ENCODE data around the gene FAT4.

The FAT4 gene

DNA sequence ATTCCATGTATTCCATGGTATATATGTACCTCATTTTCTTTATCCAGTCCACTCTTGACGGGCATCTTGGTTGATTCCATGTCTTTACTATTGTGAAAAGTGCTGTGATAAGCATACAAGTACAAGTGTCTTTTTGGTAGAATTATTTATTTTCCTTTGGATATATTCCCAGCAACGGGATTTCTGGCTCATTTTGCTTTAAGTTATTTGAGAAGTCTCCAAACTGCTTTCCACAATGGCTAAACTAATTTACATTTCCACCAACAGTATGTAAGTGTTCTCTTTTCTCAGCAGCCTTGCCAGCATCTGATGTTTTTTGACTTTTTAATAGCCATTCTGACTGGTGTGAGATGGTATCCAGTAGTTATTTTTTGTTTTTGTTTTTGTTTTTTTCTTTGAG lies 17.6 kb upstream of the FAT4 start:
- no peak overlapping the region for H3K4me2 ChIP-seq (ENCODE audit: insufficient read depth, low read length)
- H3K27me3 ChIP-seq (ENCODE audit: insufficient read depth, low read length, poor library complexity) = no peaks in the 10 kb centered on the region
- H3K79me2 ChIP-seq (ENCODE audit: insufficient read depth, low read length) = no peaks in the 10 kb centered on the region
- no peaks in the 10 kb centered on the region for H3K9me3 ChIP-seq (ENCODE audit: insufficient read depth, low read length, severe bottlenecking)
- H3K9ac ChIP-seq (ENCODE audit: low read depth, low read length) = no peak overlapping the region
- no peak overlapping the region for H3K4me3 ChIP-seq (ENCODE audit: low read depth in 1 of 2, low read length in 2 of 2)
- DNase-seq = no peak
- no peaks in the 10 kb centered on the region for H3K4me1 ChIP-seq (ENCODE audit: insufficient read depth, low read length)
- no peak overlapping the region for H3K27ac ChIP-seq (ENCODE audit: low read length)
- H4K20me1 ChIP-seq (ENCODE audit: insufficient read depth, low read length) = no peaks in the 10 kb centered on the region
- TF ChIP-seq EZH2 (IDR thresholded peaks at IDR 0.05; ENCODE audit: borderline replicate concordance, low read depth, low read length, severe bottlenecking) = no peak
- TF ChIP-seq, protein P1, sequence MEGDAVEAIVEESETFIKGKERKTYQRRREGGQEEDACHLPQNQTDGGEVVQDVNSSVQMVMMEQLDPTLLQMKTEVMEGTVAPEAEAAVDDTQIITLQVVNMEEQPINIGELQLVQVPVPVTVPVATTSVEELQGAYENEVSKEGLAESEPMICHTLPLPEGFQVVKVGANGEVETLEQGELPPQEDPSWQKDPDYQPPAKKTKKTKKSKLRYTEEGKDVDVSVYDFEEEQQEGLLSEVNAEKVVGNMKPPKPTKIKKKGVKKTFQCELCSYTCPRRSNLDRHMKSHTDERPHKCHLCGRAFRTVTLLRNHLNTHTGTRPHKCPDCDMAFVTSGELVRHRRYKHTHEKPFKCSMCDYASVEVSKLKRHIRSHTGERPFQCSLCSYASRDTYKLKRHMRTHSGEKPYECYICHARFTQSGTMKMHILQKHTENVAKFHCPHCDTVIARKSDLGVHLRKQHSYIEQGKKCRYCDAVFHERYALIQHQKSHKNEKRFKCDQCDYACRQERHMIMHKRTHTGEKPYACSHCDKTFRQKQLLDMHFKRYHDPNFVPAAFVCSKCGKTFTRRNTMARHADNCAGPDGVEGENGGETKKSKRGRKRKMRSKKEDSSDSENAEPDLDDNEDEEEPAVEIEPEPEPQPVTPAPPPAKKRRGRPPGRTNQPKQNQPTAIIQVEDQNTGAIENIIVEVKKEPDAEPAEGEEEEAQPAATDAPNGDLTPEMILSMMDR (IDR thresholded peaks at IDR 0.05; ENCODE audit: borderline replicate concordance, extremely low read depth, low read length, poor library complexity, severe bottlenecking) = no peak
- H3K36me3 ChIP-seq (ENCODE audit: insufficient read depth, low read length) = no peaks in the 10 kb centered on the region
- no peak for ATAC-seq (ENCODE audit: insufficient read depth, low read depth)
- H2AFZ ChIP-seq (ENCODE audit: low read depth, low read length) = no peak overlapping the region

GRCh38 chr4:125303058-125303457 lies 11.7 kb upstream of the FAT4 start:
- no peaks in the 10 kb centered on the region for H3K27me3 ChIP-seq (ENCODE audit: insufficient read depth, low read length, poor library complexity)
- no peak overlapping the region for H3K4me2 ChIP-seq (ENCODE audit: insufficient read depth, low read length)

GRCh38 chr4:125303821-125304220 lies 10.9 kb upstream of the FAT4 start:
- no peaks in the 10 kb centered on the region for H3K9me3 ChIP-seq (ENCODE audit: insufficient read depth, low read length, severe bottlenecking)
- TF ChIP-seq, protein P1 (IDR thresholded peaks at IDR 0.05; ENCODE audit: borderline replicate concordance, extremely low read depth, low read length, poor library complexity, severe bottlenecking) = no peak
- TF ChIP-seq EZH2 (IDR thresholded peaks at IDR 0.05; ENCODE audit: borderline replicate concordance, low read depth, low read length, severe bottlenecking) = no peak
- H3K4me1 ChIP-seq (ENCODE audit: insufficient read depth, low read length) = no peaks in the 10 kb centered on the region
- H4K20me1 ChIP-seq (ENCODE audit: insufficient read depth, low read length) = no peaks in the 10 kb centered on the region
- no peak for DNase-seq
- no peaks in the 10 kb centered on the region for H3K27me3 ChIP-seq (ENCODE audit: insufficient read depth, low read length, poor library complexity)
- no peak overlapping the region for H3K4me3 ChIP-seq (ENCODE audit: low read depth in 1 of 2, low read length in 2 of 2)
- H2AFZ ChIP-seq (ENCODE audit: low read depth, low read length) = no peak overlapping the region
- no peak overlapping the region for H3K4me2 ChIP-seq (ENCODE audit: insufficient read depth, low read length)
- no peak overlapping the region for H3K27ac ChIP-seq (ENCODE audit: low read length)
- no peak for ATAC-seq (ENCODE audit: insufficient read depth, low read depth)
- no peaks in the 10 kb centered on the region for H3K79me2 ChIP-seq (ENCODE audit: insufficient read depth, low read length)
- no peaks in the 10 kb centered on the region for H3K36me3 ChIP-seq (ENCODE audit: insufficient read depth, low read length)
- no peak overlapping the region for H3K9ac ChIP-seq (ENCODE audit: low read depth, low read length)

More at GRCh38 chr4:125303058-125303457, 11.7 kb upstream of the FAT4 start:
- Histone ChIP-seq H3K27ac (ENCODE audit: low read length) (no peak overlapping the region), H3K9me3 (ENCODE audit: insufficient read depth, low read length, severe bottlenecking) (no peaks in the 10 kb centered on the region), H3K79me2 (ENCODE audit: insufficient read depth, low read length) (no peaks in the 10 kb centered on the region), H3K9ac (ENCODE audit: low read depth, low read length) (no peak overlapping the region), H2AFZ (ENCODE audit: low read depth, low read length) (no peak overlapping the region), H3K4me3 (ENCODE audit: low read depth in 1 of 2, low read length in 2 of 2) (no peak overlapping the region), H4K20me1 (ENCODE audit: insufficient read depth, low read length) (no peaks in the 10 kb centered on the region), H3K4me1 (ENCODE audit: insufficient read depth, low read length) (no peaks in the 10 kb centered on the region), H3K36me3 (ENCODE audit: insufficient read depth, low read length) (no peaks in the 10 kb centered on the region)
- TF ChIP-seq, protein P1 (IDR thresholded peaks at IDR 0.05; ENCODE audit: borderline replicate concordance, extremely low read depth, low read length, poor library complexity, severe bottlenecking) = no peak
- TF ChIP-seq EZH2 (IDR thresholded peaks at IDR 0.05; ENCODE audit: borderline replicate concordance, low read depth, low read length, severe bottlenecking) = no peak
- DNase-seq = no peak
- no peak for ATAC-seq (ENCODE audit: insufficient read depth, low read depth)

GRCh38 chr4:125306112-125306511 lies 8.6 kb upstream of the FAT4 start:
- H3K27me3 ChIP-seq (ENCODE audit: insufficient read depth, low read length, poor library complexity) = no peaks in the 10 kb centered on the region
- no peaks in the 10 kb centered on the region for H3K36me3 ChIP-seq (ENCODE audit: insufficient read depth, low read length)
- no peak for ATAC-seq (ENCODE audit: insufficient read depth, low read depth)
- no peaks in the 10 kb centered on the region for H4K20me1 ChIP-seq (ENCODE audit: insufficient read depth, low read length)
- no peaks in the 10 kb centered on the region for H3K4me1 ChIP-seq (ENCODE audit: insufficient read depth, low read length)
- no peak overlapping the region for H3K9ac ChIP-seq (ENCODE audit: low read depth, low read length)
- H3K79me2 ChIP-seq (ENCODE audit: insufficient read depth, low read length) = no peaks in the 10 kb centered on the region
- no peak overlapping the region for H3K4me3 ChIP-seq (ENCODE audit: low read depth in 1 of 2, low read length in 2 of 2)
- no peak overlapping the region for H2AFZ ChIP-seq (ENCODE audit: low read depth, low read length)
- H3K27ac ChIP-seq (ENCODE audit: low read length) = no peak overlapping the region
- no peak for DNase-seq
- TF ChIP-seq, protein P1 (IDR thresholded peaks at IDR 0.05; ENCODE audit: borderline replicate concordance, extremely low read depth, low read length, poor library complexity, severe bottlenecking) = no peak
- TF ChIP-seq EZH2 (IDR thresholded peaks at IDR 0.05; ENCODE audit: borderline replicate concordance, low read depth, low read length, severe bottlenecking) = no peak
- H3K4me2 ChIP-seq (ENCODE audit: insufficient read depth, low read length) = no peak overlapping the region
- no peaks in the 10 kb centered on the region for H3K9me3 ChIP-seq (ENCODE audit: insufficient read depth, low read length, severe bottlenecking)

Measured in DND-41 (cell line).